Skin epidermis (tissue), 12 donors: ENCODE data around the gene TTC17.
"Not testable (repeated sequence)": the region's sequence is repeated elsewhere in the genome, so short reads cannot be mapped to it uniquely, and the experiment has no call there.

Experiments used
- H3K27ac ChIP-seq, 21 experiments: fragments of 200-600 bp; sonication (generic) in 11 of 21; one replicate each; pipeline ENCODE4 v1.5.0; 2020; ENCODE audit warnings: mild to moderate bottlenecking in 3 of 21, inconsistent platforms in 2 of 21, moderate library complexity in 2 of 21
- H3K4me3 ChIP-seq, 7 experiments: fragments of 200-600 bp; sonication (generic) in 2 of 7; one replicate each; pipeline ENCODE4 v1.5.0; 2020; ENCODE audit warnings: inconsistent platforms in 2 of 7, mild to moderate bottlenecking in 2 of 7, moderate library complexity in 1 of 7

The TTC17 gene, protein sequence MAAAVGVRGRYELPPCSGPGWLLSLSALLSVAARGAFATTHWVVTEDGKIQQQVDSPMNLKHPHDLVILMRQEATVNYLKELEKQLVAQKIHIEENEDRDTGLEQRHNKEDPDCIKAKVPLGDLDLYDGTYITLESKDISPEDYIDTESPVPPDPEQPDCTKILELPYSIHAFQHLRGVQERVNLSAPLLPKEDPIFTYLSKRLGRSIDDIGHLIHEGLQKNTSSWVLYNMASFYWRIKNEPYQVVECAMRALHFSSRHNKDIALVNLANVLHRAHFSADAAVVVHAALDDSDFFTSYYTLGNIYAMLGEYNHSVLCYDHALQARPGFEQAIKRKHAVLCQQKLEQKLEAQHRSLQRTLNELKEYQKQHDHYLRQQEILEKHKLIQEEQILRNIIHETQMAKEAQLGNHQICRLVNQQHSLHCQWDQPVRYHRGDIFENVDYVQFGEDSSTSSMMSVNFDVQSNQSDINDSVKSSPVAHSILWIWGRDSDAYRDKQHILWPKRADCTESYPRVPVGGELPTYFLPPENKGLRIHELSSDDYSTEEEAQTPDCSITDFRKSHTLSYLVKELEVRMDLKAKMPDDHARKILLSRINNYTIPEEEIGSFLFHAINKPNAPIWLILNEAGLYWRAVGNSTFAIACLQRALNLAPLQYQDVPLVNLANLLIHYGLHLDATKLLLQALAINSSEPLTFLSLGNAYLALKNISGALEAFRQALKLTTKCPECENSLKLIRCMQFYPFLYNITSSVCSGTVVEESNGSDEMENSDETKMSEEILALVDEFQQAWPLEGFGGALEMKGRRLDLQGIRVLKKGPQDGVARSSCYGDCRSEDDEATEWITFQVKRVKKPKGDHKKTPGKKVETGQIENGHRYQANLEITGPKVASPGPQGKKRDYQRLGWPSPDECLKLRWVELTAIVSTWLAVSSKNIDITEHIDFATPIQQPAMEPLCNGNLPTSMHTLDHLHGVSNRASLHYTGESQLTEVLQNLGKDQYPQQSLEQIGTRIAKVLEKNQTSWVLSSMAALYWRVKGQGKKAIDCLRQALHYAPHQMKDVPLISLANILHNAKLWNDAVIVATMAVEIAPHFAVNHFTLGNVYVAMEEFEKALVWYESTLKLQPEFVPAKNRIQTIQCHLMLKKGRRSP

DNA sequence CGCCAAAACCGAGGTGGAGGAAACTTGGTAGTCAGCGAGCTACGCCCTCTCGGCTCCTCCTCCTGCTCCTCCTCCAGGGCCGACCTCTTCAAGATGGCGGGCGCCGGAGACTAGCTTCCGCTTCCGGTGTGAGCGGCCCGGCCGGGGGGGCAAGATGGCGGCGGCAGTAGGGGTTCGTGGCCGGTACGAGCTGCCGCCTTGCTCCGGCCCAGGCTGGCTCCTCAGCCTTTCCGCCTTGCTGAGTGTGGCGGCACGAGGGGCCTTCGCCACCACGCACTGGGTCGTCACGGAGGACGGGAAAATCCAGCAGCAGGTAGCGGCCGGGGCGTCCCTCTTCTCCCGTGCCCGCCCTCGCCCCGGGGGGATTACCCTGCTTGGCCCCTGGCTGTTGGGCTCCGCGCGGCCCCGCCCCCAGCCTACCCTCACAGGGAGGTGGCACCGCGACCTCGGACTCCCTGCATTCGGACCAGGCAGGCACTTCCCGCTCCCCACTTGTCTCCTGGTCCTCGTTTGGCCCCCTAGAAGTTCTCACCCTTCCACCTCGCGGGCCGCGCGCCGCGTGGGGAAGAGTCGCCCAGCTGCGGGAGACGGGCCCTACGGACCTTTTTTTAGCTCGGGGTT lies at the start of gene TTC17:
Gene TTC17 (plus strand): TSS at position 120 of the 621 bp plus-strand sequence. CDS start 35 bp downstream, at position 155.
- H3K4me3 ChIP-seq = peak within 1 kb of the TSS; percentile 87 to 100 (median 92)
- H3K27ac ChIP-seq = peak within 1 kb of the TSS; percentile 74 to 99 (median 93)

DNA sequence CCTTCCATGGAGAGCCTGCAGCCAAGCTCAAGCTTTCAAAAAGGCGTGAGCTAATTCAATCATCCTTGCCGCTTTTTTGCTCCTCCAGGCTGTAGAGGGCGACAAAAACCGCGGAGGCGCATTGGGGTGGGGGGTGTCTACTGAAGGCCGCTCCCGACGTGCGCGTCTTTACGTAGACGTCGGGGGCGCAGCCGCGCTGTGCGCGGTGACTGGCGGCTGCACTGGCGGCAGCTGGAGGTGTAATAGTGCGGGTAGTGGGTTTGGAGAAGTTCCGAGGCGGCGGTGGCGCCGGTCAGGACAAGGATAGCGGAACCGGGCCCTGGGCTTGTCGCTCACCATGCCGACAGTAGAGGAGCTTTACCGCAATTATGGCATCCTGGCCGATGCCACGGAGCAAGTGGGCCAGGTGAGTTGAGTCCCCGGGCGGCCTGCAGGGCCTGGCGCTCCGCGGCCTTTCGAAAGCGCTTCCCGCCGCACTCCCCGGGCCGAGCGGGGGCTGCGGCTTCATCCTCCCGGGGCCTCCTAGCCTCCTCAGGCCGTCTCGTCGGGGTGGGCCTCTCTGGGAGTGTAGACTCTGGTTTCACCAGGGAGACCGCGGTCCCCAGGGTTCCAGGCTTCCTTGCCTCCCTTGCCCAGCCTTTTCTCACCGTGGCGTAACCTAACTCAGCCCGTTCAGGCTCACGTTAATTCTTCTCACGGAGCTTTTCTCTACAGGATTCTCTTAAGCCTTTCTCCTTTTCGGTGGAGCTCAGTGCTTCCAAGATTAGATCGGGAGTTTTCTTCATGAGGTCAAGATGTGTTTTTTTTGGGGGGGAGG lies 46.7 kb upstream of the TTC17 start, which contains the start of gene API5:
Gene API5 (plus strand): TSS at position 206 of the 817 bp plus-strand sequence. CDS start 132 bp downstream, at position 338.
- Histone ChIP-seq H3K27ac (peak within 1 kb of the TSS; percentile 52 to 94 (median 86)), H3K4me3 (peak within 1 kb of the TSS; percentile 65 to 98 (median 87))

DNA sequence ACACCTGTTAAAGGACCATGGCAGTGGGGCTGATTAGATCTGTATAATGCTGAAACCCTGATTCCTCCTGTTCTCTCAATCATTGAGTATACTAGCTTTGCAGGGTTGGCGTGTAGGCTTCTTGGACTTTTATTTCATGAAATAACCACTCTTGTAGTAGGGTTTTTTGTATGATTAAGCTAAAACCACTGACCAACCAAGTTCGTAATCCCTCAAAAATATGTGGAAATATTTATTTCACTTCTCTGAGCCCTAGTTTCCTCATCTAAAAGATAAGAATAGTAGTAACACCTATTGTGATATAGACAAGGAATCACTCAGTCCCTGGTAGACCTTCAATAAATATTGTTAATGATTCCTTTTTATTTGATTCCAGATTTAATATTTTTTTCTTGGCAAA lies 42.8 kb upstream of the TTC17 start:
- Histone ChIP-seq H3K4me3 (no peak overlapping the region), H3K27ac (no peak overlapping the region)

DNA sequence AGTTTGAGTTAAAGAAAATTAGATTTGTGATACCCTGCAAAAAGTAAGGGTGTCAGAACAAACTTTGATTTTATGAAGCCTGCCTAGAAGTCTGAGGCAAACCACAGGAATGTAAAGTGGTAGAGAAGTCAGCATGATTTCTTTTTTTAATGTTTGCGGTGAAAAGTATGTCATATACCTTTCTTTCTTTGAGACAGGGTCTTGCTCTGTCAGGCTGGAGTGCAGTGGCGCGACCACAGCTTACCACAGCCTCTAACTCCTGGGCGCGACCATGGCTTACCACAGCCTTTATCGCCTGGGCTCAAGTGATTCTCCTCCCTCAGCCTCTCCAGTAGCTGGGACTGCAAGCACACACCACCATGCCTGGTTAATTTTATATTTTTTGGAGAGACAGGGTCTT lies 42.3 kb upstream of the TTC17 start:
- H3K4me3 ChIP-seq = no peak overlapping the region
- H3K27ac ChIP-seq = no peak overlapping the region

DNA sequence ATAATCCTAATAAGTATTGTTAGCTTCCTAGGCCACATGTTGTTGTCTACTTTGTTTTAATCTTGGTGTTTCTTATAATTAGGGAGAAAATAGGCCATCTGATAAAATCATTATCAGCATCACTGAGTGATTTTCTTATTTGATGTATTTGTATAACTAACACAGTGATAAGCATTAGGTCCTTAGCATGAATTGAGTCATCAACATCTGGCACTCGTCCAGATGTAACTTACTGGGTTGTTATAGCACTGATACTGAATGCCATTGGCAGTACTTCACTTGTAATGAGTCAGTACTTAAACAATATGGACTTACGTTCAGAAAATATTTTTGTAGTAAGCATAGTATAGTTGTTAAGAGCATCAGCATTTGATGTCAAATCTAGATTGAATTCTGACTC lies 30.7 kb upstream of the TTC17 start:
- no peak overlapping the region for H3K27ac ChIP-seq
- H3K4me3 ChIP-seq = no peak overlapping the region

DNA sequence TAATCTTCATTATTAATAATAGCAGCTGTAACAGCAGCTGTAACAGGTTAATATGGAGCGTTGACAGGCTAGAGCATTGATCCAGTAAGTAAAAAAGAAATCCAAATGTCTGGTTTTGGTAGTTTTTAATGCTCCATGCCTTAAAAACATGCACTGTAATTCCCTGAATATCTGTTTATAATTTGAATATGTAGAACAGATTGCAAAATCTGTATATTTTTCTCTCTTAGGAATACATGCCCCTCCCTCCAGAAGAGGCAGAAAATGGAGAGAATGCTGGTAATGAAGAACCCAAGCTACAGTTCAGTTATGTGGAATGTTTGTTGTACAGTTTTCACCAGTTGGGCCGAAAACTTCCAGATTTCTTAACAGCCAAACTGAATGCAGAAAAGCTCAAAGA lies 30.2 kb upstream of the TTC17 start:
- Histone ChIP-seq H3K4me3 (no peak overlapping the region), H3K27ac (no peak overlapping the region)

DNA sequence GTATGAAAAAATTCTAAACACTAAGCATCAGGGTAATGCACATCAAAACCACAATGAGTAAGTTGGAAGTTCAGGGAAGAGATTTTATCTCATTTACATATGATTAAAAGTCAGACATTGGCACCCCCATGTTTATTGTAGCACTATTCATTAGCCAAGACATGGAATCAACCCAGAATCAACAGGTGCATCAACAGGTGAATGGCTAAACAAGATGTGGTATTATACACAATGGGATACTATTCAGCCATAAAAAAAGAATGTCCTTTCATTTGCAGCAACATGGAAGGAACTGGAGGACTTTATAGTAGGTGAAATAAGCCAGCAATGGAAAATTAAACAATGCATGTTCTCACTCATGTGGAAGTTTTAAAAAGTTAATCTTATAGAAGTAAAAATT lies 17.6 kb upstream of the TTC17 start:
- no peak overlapping the region for H3K4me3 ChIP-seq
- no peak overlapping the region for H3K27ac ChIP-seq

DNA sequence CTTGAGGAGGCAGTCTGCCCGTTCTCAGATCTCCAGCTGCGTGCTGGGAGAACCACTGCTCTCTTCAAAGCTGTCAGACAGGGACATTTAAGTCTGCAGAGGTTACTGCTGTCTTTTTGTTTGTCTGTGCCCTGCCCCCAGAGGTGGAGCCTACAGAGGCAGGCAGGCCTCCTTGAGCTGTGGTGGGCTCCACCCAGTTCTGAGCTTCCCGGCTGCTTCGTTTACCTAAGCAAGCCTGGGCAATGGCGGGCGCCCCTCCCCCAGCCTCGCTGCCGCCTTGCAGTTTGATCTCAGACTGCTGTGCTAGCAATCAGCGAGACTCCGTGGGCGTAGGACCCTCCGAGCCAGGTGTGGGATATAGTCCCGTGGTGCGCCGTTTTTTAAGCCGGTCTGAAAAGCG lies 7.3 kb upstream of the TTC17 start:
- H3K4me3 ChIP-seq, H3K27ac ChIP-seq: not testable (repeated sequence)

DNA sequence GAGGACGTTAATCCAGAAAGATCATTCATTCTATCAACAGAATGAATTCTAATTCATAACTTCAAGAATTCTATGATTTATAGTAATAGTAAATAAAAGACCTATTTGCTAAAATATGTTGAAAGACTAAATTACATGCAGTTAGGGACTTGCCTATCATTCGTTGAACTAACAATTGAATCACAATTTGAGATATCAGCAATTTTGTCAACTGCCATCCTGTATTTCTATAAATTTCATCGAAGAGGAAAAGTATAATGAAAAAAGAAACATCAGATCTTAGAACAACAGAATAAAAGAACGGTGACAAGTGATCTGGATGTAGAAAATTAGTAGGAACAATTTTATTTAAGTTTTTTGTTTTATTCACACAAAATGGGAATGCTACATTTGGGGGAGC lies 4.4 kb upstream of the TTC17 start:
- Histone ChIP-seq H3K27ac (no peak overlapping the region), H3K4me3 (no peak overlapping the region)

DNA sequence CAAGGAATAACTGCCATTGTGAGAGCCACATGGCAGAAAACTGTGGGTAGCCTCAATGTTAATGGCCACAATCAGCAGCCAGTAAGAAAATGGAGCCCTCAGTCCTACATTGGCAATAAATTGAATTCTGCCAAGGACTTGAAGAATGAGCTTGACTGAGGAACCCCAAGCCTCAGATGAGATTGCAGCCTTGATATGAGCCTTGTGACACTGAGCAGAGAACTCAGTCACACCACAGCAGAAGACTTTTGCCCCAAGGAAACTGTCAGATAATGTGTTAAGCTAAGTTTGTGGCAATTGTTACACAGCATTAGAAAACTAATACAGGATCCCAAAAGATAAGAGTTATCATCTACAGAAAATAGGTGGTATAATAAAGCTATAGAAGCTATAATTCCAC lies 2.4 kb upstream of the TTC17 start:
- no peak overlapping the region for H3K27ac ChIP-seq
- H3K4me3 ChIP-seq = no peak overlapping the region

DNA sequence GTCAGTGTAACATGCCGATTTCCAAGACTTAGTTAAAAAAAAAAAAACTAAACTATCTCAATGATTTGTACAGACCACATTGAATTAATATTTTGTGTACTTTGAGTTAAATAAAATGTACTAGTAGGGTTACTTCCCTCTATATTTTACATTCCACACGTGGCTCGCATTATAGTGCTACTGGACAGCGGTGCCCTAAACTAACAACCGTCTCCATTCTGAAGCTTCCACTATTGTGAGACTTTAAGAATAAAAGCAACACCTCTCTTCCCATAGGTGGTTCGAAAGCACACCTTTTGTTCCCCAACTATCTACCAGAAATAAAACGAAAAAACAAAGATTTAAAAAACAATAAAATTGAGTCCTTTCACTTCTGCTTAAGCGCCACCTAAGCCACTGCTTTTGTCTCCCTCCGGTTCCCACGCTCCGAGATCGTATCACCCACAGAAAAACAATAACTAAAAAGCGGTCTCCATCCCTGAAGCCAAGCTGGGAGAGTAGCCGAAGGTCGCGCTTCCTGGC lies 380 bp upstream of the TTC17 start:
- Histone ChIP-seq H3K4me3 (peak overlapping the region; percentile 87 to 100 (median 92)), H3K27ac (peak overlapping the region in 20 of 21 experiments; percentile 82 to 99 (median 94))

DNA sequence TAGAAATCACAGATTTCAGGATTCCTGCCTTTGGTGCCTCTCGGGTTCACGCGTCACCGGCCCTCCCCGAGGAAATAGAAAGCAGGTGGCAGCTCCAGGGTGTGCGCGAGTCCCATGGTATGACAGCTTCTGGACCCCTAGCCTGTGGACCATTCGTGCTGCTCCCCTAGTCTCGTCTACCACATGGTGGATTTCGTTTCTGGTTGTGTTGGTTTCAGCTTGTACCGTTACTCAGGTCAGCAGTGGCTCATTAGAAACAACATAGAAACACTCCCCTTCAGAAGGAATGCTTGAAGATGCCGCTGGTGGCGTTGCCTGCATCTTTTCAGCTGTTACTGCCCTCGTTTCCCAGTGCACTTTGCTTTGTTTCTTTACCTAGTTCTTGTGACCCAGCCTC lies 700 bp downstream of the TTC17 start:
- Histone ChIP-seq H3K27ac (peak overlapping the region; percentile 74 to 99 (median 93)), H3K4me3 (peak overlapping the region; percentile 87 to 100 (median 92))

DNA sequence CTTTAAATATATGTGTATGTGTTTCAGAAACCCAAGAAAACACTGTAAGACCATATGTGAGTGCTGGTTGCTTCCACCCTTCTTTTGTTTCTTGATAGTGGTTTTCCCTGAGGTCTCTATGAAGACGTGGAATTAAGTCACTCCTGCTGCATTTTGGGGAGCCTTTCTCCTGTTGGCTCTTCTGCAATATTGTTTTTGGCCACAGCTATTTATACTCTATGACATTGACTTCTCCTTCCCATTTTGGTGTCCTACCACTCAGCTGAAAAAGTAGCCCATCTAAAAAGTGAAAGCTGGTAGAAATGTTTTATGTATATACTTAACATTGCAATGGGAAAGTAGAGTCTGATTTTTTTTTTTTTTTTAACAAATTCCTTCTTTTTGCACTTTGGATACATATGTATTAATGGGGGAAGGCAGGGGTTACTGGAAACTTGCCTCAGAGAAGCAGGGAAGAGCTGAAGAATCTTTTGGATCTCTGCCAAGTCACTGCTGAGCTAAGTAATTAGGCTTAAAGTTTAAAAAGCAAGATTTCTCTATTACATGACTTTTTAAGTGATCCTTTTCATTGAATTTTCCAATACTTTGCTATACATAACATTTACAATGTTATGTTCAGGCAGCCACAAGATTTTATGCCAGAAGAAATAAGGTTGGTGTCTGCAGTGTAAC lies 1.8 kb downstream of the TTC17 start:
- H3K27ac ChIP-seq = peak overlapping the region in 1 of 21 experiments; percentile 99
- H3K4me3 ChIP-seq = peak overlapping the region in 3 of 7 experiments; percentile 91 to 100 (median 99)

DNA sequence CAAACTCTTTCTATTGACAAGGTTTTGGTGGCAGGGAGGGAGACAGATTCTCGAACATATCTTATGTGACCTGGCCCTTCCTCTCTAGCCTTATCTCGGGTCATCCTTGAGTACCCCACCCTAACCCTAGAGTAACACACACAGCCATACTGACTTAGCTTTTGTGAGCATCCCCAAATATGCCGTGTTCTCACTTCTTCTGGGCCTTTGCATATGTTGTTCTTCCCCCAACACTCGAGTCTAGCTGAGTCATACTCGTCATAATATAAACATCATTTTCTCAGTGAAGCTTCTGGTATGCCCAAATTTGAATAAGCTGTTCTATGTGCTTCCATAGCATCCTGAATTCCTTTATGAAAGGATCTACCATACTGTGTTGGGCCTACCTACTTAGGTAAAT lies 8.0 kb downstream of the TTC17 start:
- H3K27ac ChIP-seq = no peak overlapping the region

DNA sequence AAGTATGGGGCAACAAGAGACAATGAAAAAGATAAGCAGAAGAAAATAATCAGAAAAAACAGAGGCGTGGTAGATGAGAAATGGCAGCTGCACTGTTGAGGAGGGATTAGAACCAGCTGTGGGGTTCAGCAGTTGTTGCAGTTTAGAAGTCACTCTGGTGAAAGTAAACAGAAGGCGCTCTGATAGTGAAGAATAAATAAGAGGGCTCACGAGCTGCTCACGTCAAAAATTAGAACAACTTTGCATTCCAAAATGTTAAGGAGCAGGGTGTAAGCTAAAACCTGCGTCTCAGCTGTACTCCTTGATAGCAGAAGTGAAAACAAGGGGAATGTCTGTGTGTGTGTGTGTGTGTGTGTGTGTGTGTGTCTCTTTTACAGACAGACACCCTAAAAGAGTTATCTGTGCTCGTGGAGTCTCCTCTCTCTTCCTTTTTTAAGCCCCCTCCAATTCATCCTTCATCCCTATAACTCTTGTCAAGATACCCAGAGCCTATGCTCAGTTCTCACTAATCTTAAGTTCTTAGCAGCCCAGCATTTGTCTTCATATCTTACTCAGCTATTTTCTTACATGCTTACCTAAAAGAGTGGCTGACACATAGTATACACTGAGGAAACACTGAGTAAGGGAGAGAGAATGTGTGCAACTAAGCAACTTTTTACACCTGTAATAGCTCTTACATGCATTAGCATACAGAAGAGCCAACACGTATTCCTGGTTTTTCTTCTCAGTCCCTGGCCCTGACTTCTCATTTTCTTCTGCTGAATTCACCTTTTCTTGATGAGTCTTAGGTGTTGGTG lies 8.9 kb downstream of the TTC17 start:
- H3K27ac ChIP-seq = no peak overlapping the region
- no peak overlapping the region for H3K4me3 ChIP-seq

More for the DNA sequence above, 8.0 kb downstream of the TTC17 start:
- no peak overlapping the region for H3K4me3 ChIP-seq

DNA sequence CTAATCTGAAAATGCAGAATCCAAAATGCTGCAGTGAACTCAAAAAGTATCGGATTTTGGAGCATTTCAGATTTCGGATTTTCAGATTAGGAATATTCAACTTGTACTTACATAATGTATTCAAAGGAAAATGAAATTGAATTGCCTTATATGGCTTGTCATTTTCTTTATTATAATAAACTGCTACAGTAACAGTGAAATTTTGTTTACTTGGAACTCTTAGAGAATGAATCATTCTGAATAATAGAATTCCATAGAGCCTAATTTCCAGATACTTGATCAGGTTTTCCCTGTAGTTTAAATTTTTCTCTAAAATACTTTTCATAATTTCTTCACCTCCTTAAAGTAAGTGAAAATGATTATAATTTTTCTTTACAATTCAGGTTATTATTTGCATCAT lies 17.3 kb downstream of the TTC17 start:
- H3K27ac ChIP-seq = peak overlapping the region in 1 of 21 experiments; percentile 48
- H3K4me3 ChIP-seq = no peak overlapping the region

DNA sequence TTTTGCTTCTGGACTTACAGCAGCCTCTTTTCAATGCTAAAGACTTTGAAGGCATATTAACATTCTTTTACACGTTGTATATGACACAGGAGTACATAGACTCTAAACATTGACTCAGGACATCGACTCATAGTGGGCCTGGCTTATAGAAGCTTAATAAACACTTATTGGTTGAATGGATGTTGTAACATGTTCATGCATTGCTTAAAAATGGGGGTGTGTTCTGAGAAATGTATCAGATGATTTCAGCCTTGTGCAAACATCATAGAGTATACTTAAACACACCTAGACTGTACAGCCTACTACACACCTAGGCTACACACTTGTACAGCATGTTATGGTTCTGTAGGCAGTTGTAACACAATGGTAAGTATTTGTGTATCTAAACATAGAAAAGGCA lies 17.9 kb downstream of the TTC17 start:
- Histone ChIP-seq H3K27ac (peak overlapping the region in 1 of 21 experiments; percentile 48), H3K4me3 (no peak overlapping the region)
